Testis (tissue), 3 donors: ENCODE measurements around the gene SURF2. TPM values are rescaled to one million over a fixed set of nuclear protein-coding genes. Genes with fewer than 3 reads are reported as not detected.

ENCODE experiments used
- DNase-seq: peaks from one replicate; pipeline ENCODE4 v3.0.0-alpha.2; 2019
- H3K27ac ChIP-seq, 2 donors: fragments of 200-600 bp; sonication (generic); one replicate each; pipeline ENCODE4 v1.5.1; 2019
- H3K27me3 ChIP-seq: fragments of 200-600 bp; sonication (generic); one replicate; pipeline ENCODE4 v1.5.1; 2019
- H3K36me3 ChIP-seq: fragments of 200-600 bp; sonication (generic); one replicate; pipeline ENCODE4 v1.5.1; 2017; ENCODE audit warnings: low read depth; ENCODE audit errors: missing control alignments
- H3K4me1 ChIP-seq: fragments of 200-600 bp; sonication (generic); one replicate; pipeline ENCODE4 v1.5.1; 2019
- H3K4me3 ChIP-seq, 2 donors: fragments of 200-600 bp; sonication (generic); one replicate each; pipeline ENCODE4 v1.5.1; 2017 to 2019
- H3K9me3 ChIP-seq: fragments of 200-600 bp; sonication (generic); one replicate; pipeline ENCODE4 v1.5.1; 2017
- CTCF ChIP-seq, 3 experiments: fragments of 450-650 bp in 2 of 3; fragments of 200-600 bp in 1 of 3; sonication (generic) in 1 of 3; IDR thresholded peaks; one replicate each; pipeline ENCODE4 v1.5.1; 2016 to 2019; ENCODE audit warnings: antibody characterized with exemption in 3 of 3, mild to moderate bottlenecking in 2 of 3, moderate library complexity in 1 of 3
- POLR2A ChIP-seq: fragments of 450-650 bp; IDR thresholded peaks from one replicate; pipeline ENCODE4 v1.6.1; 2017; ENCODE audit warnings: antibody characterized with exemption, mild to moderate bottlenecking, moderate library complexity
- WGBS, 2 donors: methylation state at CpG; one replicate each; pipeline ENCODE4 v1.1.5; 2018; 5-methylcytosine and 5-hydroxymethylcytosine counted together
- intact Hi-C: fragments of 100-400 bp; cut with DNase I; formaldehyde crosslinking; loops from one replicate; pipeline ENCODE4 v1.15.1; 2023; ENCODE audit warnings: low total_unique reads
- polyA plus RNA-seq: library from polyadenylated mRNA; stranded (reverse); fragments of 350-450 nt; fragmentation: Illumina TruSeq; extraction: RNeasy Lipid Tissue Mini Kit (QIAGEN cat#74804); gene quantifications from one replicate; pipeline ENCODE4 v1.2.3, GENCODE V29; 2014; ENCODE audit warnings: low read depth, low replicate concordance; ENCODE audit not compliant: insufficient read depth
- total RNA-seq, 2 donors: library from RNA; depleted of rRNA; stranded (reverse); fragments of >200 nt; gene quantifications; one replicate each; pipeline ENCODE4 v1.2.3, GENCODE V29; 2016

The SURF2 gene
- total and polyA plus RNA-seq, 3 donors from 2014 or later: 103 to 160 (median 121) TPM

GRCh38 chr9:133341369-133342068 is 14.8 kb upstream of the SURF2 start:
- TF ChIP-seq CTCF (IDR thresholded peaks at IDR 0.05) (no peak), POLR2A (no peak)
- no peaks in the 10 kb centered on the region for H3K27me3 ChIP-seq
- 76 to 92% methylated on average over 6 to 15 of the region's 15 CpGs for WGBS, 2 donors
- no peaks in the 10 kb centered on the region for H3K9me3 ChIP-seq
- no peak overlapping the region for H3K27ac ChIP-seq
- no peak for DNase-seq
- no peak overlapping the region for H3K4me3 ChIP-seq
- no peaks in the 10 kb centered on the region for H3K36me3 ChIP-seq
- peaks cover 10% of the 10 kb centered on the region for H3K4me1 ChIP-seq
- intact Hi-C loops: no loop called here

GRCh38 chr9:133342069-133342406 is 14.3 kb upstream of the SURF2 start:
- H3K27me3 ChIP-seq: no peaks in the 10 kb centered on the region
- intact Hi-C loops: no loop called here
- no peak for TF ChIP-seq CTCF (IDR thresholded peaks at IDR 0.05)
- no peak for TF ChIP-seq POLR2A
- H3K9me3 ChIP-seq: no peaks in the 10 kb centered on the region
- no peak for DNase-seq
- H3K36me3 ChIP-seq: no peaks in the 10 kb centered on the region
- H3K4me1 ChIP-seq: peaks cover 12% of the 10 kb centered on the region
- H3K4me3 ChIP-seq: no peak overlapping the region
- H3K27ac ChIP-seq: no peak overlapping the region
- 83 to 86% methylated on average over 11 to 12 of the region's 12 CpGs for WGBS, 2 donors

GRCh38 chr9:133342570-133342969 is 13.8 kb upstream of the SURF2 start:
- intact Hi-C loops: no loop called here

GRCh38 chr9:133344071-133344470 is 12.3 kb upstream of the SURF2 start:
- Histone ChIP-seq H3K4me1 (peaks cover 18% of the 10 kb centered on the region), H3K27me3 (no peaks in the 10 kb centered on the region), H3K9me3 (no peaks in the 10 kb centered on the region), H3K36me3 (no peaks in the 10 kb centered on the region), H3K4me3 (no peak overlapping the region), H3K27ac (no peak overlapping the region)
- no peak for DNase-seq
- TF ChIP-seq POLR2A: no peak
- TF ChIP-seq CTCF (IDR thresholded peaks at IDR 0.05): no peak
- intact Hi-C loops: no loop called here
- WGBS, 2 donors: 93% methylated on average over 19 of the region's 19 CpGs; no CpG with 5 or more reads in 1 of the 2 donors

More at GRCh38 chr9:133342570-133342969, 13.8 kb upstream of the SURF2 start:
- H3K36me3 ChIP-seq: no peaks in the 10 kb centered on the region
- DNase-seq: no peak
- H3K4me1 ChIP-seq: peaks cover 14% of the 10 kb centered on the region
- H3K9me3 ChIP-seq: no peaks in the 10 kb centered on the region
- no peak for TF ChIP-seq CTCF (IDR thresholded peaks at IDR 0.05)
- TF ChIP-seq POLR2A: no peak
- H3K27ac ChIP-seq: no peak overlapping the region
- WGBS, 2 donors: 76 to 93% methylated on average over 11 of the region's 11 CpGs
- H3K4me3 ChIP-seq: no peak overlapping the region
- H3K27me3 ChIP-seq: no peaks in the 10 kb centered on the region

GRCh38 chr9:133344979-133345378 is 11.4 kb upstream of the SURF2 start:
- DNase-seq: no peak
- H3K9me3 ChIP-seq: no peaks in the 10 kb centered on the region
- H3K4me1 ChIP-seq: peaks cover 24% of the 10 kb centered on the region
- H3K36me3 ChIP-seq: no peaks in the 10 kb centered on the region
- H3K27ac ChIP-seq: no peak overlapping the region
- intact Hi-C loops: no loop called here
- H3K27me3 ChIP-seq: no peaks in the 10 kb centered on the region
- no peak for TF ChIP-seq POLR2A
- no peak overlapping the region for H3K4me3 ChIP-seq
- WGBS, 2 donors: 95 to 97% methylated on average over 12 of the region's 12 CpGs
